HG02970 (cell line): ENCODE measurements around the gene GRWD1.

Source experiments
- ATAC-seq: cut with Tn5 transposase; IDR thresholded peaks from one replicate; pipeline ENCODE4 v1.9.1; 2021; ENCODE audit warnings: mild to moderate bottlenecking, moderate library complexity, moderate number of reproducible peaks; ENCODE audit not compliant: unreplicated experiment, low FRiP score

The GRWD1 gene

GRCh38 chr19:48421548-48421947 is 24.2 kb upstream of the GRWD1 start:
- ATAC-seq, result no peak

- ATAC-seq, result no peak
These were observed 21.0 kb upstream of the GRWD1 start for GRCh38 chr19:48424694-48425219.

DNA sequence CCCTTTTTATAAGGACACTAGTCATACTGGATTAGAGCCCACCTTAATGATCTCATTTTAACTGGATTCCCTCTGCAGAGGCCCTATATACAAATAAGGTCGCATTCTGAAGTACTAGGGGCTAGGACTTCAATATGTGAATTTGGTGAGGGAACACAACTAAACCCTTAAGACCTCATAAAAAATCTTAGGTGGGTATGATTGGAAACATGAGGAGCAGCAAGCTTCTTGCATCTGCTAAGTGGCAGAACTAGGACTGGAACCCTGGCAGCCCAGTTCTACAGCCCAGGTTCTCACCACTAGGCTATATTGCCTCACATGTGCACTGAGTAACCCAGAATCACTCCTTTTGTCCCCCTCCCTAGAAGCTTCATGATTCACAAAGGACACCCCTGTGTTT is 17.1 kb upstream of the GRWD1 start:
- ATAC-seq, result no peak

GRCh38 chr19:48433337-48433736 is 12.4 kb upstream of the GRWD1 start:
- ATAC-seq, result no peak

DNA sequence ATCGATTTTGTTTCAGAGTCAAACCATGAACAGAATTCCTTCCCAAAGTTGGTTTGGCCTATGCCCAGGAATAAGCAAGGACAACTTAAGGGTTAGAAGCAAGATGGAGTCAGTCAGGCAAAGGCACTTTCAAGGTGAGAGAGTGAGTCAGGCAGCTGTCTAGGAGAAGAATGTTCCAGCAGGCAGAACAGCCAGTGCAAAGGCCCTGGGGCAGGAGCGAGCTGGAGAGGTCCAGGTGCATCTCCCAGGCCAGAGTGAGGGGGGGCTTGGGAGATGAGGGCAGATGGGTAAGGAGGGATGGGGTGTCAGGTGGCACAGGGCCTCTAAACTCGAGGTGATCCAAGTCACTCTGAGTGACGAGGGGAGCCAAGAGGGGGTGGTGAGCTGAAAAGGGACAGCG is 9.2 kb upstream of the GRWD1 start:
- ATAC-seq, result no peak

DNA sequence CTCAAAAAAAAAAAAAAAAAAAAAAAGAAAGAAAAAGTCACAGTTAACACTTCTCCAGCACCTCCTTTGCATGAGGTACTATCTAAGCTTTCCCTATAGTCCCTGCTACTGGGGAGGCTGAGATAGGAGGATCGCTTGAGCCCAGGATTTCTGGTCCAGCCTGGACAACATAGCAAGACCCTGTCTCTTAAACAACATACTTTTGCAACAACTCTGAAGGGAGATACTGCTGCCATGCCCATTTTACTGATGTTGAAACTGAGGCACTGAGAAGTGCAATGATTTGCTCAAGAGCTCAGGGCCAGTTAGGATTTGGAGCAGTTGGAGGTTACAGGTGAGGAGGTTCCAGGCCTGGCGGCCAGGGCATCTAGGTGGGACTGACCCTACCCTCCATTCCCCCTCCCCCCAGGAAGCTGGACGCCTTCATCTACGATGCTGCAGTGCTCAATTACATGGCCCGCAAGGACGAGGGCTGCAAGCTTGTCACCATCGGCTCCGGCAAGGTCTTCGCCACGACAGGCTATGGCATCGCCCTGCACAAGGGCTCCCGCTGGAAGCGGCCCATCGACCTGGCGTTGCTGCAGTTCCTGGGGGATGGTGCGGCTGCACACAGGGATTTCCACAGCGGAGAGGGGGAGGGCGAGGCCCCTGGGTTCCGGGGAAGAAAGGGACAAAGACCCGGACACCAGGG is 4.3 kb upstream of the GRWD1 start:
- ATAC-seq, result no peak

DNA sequence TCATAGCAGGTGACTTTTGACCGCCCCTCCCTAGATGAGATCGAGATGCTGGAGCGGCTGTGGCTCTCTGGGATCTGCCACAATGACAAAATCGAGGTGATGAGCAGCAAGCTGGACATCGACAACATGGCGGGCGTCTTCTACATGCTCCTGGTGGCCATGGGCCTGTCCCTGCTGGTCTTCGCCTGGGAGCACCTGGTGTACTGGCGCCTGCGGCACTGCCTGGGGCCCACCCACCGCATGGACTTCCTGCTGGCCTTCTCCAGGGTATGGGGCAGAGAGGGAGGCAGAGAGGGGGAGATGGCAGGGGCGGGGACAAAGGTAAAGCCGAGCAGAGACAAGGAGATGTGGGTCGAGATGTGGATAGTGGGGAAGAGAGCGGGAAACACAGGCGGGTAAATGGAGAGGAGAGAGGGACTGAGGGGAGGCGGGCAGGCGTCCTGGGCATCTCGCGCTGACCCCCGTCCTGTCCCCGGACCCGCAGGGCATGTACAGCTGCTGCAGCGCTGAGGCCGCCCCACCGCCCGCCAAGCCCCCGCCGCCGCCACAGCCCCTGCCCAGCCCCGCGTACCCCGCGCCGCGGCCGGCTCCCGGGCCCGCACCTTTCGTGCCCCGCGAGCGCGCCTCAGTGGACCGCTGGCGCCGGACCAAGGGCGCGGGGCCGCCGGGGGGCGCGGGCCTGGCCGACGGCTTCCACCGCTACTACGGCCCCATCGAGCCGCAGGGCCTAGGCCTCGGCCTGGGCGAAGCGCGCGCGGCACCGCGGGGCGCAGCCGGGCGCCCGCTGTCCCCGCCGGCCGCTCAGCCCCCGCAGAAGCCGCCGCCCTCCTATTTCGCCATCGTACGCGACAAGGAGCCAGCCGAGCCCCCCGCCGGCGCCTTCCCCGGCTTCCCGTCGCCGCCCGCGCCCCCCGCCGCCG is 3.4 kb upstream of the GRWD1 start:
- ATAC-seq, result no peak

DNA sequence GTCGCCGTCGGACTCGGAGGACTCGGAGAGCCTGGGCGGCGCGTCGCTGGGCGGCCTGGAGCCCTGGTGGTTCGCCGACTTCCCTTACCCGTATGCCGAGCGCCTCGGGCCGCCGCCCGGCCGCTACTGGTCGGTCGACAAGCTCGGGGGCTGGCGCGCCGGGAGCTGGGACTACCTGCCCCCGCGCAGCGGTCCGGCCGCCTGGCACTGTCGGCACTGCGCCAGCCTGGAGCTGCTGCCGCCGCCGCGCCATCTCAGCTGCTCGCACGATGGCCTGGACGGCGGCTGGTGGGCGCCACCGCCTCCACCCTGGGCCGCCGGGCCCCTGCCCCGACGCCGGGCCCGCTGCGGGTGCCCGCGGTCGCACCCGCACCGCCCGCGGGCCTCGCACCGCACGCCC is 2.5 kb upstream of the GRWD1 start:
- ATAC-seq, result no peak

GRCh38 chr19:48443731-48444128 is 2.1 kb upstream of the GRWD1 start:
- ATAC-seq, result no peak

GRCh38 chr19:48444129-48444935 is 1.5 kb upstream of the GRWD1 start:
- ATAC-seq, result no peak

- ATAC-seq, result no peak
These were observed 915 bp upstream of the GRWD1 start for GRCh38 chr19:48444936-48445200.

DNA sequence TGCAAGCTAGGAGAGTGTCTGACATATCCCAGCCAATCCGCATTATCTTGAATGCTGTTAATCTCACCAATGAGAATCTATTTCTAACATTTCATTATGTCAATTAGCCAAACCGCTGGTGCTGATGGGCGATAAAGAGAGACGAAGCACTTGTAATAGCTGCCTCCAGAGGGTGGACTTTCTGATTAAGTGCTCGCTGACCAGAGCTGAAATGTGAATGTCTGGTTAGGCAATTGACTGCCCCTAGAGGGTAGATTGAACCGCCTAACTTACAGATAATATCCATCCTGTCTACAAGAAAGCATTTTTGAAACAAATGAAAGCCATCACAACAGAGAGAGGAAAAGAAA is 552 bp upstream of the GRWD1 start:
- no peak for ATAC-seq

DNA sequence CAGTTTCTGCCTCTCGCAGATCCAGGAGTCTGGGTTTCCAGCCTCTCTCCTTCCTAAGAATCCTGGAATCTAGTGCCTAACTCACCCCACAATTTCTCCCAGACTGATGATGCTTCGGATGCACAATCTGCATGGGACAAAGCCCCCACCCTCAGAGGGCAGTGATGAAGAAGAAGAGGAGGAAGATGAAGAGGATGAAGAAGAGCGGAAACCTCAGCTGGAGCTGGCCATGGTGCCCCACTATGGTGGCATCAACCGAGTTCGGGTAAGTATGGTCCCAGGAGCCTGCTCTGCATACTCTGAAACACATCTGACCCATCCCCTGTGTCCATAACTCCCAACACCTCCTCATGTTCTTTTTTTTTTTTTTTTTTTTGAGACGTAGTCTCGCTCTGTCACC is 796 bp downstream of the GRWD1 start:
- no peak for ATAC-seq

- no peak for ATAC-seq
These were observed 2.8 kb downstream of the GRWD1 start for GRCh38 chr19:48448563-48448962.

GRCh38 chr19:48450441-48450840 is 4.7 kb downstream of the GRWD1 start:
- ATAC-seq, result no peak

DNA sequence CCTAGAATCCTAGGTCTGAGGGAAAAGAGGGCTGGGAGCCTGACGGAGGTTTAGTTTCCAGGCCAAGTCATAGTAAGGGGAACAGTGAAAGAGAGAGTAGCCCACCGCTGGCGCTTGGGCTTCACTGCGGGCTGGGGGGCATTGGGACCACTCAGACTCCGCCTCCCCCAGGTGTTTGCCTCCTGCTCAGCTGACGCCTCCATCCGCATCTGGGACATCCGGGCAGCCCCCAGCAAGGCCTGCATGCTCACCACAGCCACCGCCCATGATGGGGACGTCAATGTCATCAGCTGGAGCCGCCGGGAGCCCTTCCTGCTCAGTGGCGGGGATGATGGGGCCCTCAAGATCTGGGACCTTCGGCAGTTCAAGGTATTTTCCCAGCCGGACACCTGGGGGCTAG is 5.1 kb downstream of the GRWD1 start:
- no peak for ATAC-seq

- no peak for ATAC-seq
These were observed 5.8 kb downstream of the GRWD1 start for GRCh38 chr19:48451624-48452023.

DNA sequence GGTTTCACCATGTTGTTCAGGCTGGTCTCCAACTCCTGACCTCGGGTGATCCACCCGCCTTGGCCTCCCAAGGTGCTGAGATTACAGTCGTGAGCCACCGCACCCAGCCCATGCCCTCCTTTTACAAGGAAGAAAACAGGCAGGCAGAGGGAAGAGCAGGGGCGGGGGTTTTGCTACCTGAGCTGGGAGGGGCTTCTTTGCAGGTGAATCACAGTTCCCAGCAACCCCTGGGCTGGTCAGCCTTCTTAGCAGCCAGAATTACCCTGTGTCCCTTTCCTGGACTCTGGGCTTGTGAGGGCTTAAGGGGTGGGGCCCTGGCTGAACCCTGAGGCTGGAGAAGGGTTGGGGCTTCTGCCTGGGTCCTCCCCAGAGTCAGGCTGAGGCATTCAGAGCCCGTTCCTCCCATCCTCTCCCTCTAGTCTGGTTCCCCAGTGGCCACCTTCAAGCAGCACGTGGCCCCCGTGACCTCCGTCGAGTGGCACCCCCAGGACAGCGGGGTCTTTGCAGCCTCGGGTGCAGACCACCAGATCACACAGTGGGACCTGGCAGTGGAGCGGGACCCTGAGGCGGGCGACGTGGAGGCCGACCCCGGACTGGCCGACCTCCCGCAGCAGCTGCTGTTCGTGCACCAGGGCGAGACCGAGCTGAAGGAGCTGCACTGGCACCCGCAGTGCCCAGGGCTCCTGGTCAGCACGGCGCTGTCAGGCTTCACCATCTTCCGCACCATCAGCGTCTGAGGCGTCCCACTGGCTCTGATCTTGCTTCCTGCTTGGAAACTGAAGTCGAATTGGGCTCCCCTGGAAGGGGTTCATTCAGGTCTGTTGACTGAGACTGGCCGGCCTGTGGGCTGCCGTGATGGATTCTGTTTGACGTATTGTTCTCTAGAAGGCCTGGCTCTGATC is 6.8 kb downstream of the GRWD1 start:
- ATAC-seq, result no peak

- no peak for ATAC-seq
These were observed 8.5 kb downstream of the GRWD1 start for GRCh38 chr19:48454150-48454730.
